Smooth muscle cell (in vitro differentiated cells): ENCODE measurements around the gene ZMAT5. TPM values are rescaled to one million over a fixed set of nuclear protein-coding genes. Genes with fewer than 3 reads are reported as not detected.

Experiments used
- DNase-seq: peaks from one replicate; lab custom pipeline; 2025; ENCODE audit not compliant: unreplicated experiment; lab: John Stamatoyannopoulos, UW
- H2AFZ ChIP-seq: fragments of 200-600 bp; sonication (generic); 2 replicates; pipeline ENCODE4 v1.6.0; 2016; ENCODE audit warnings: antibody characterized with exemption, low read depth, mild to moderate bottlenecking
- H3F3A ChIP-seq: fragments of 200-600 bp; sonication (generic); 2 replicates; pipeline ENCODE4 v1.6.0; 2017; ENCODE audit warnings: antibody characterized with exemption, low read depth
- H3K27ac ChIP-seq: fragments of 200-600 bp; sonication (generic); 2 replicates; pipeline ENCODE4 v1.5.1; 2016; ENCODE audit warnings: low read depth, mild to moderate bottlenecking
- H3K27me3 ChIP-seq: fragments of 200-600 bp; sonication (generic); 2 replicates; pipeline ENCODE4 v1.6.1; 2016; ENCODE audit warnings: low read depth, mild to moderate bottlenecking
- H3K36me3 ChIP-seq: fragments of 200-600 bp; sonication (generic); 2 replicates; pipeline ENCODE4 v1.5.1; 2016; ENCODE audit warnings: low read depth
- H3K4me1 ChIP-seq: fragments of 200-600 bp; sonication (generic); 2 replicates; pipeline ENCODE4 v1.5.1; 2016; ENCODE audit warnings: low read depth
- H3K4me2 ChIP-seq: fragments of 200-600 bp; sonication (generic); 2 replicates; pipeline ENCODE4 v1.6.0; 2016; ENCODE audit warnings: mild to moderate bottlenecking
- H3K4me3 ChIP-seq: fragments of 200-600 bp; sonication (generic); 2 replicates; pipeline ENCODE4 v1.5.1; 2016; ENCODE audit warnings: mild to moderate bottlenecking
- H3K79me2 ChIP-seq: fragments of 200-600 bp; sonication (generic); 2 replicates; pipeline ENCODE4 v1.6.0; 2016; ENCODE audit warnings: low read depth, mild to moderate bottlenecking
- H3K9ac ChIP-seq: fragments of 200-600 bp; sonication (generic); 2 replicates; pipeline ENCODE4 v1.6.0; 2016; ENCODE audit warnings: low read depth
- H3K9me3 ChIP-seq: fragments of 200-600 bp; sonication (generic); replicated peaks from 2 replicates; pipeline ENCODE4 v1.5.1; 2016; ENCODE audit warnings: low read depth
- H4K20me1 ChIP-seq: fragments of 200-600 bp; sonication (generic); 2 replicates; pipeline ENCODE4 v1.6.0; 2016; ENCODE audit warnings: low read depth
- WGBS: methylation state at CpG from one replicate; pipeline ENCODE4 v1.1.7; 2016; ENCODE audit warnings: low lambda C conversion rate; 5-methylcytosine and 5-hydroxymethylcytosine counted together
- polyA plus RNA-seq: library from polyadenylated mRNA; unstranded; fragments of >200 nt; fragmentation: Nextera tagmentation; extraction: Ambion mirVana; gene quantifications from 2 replicates; pipeline ENCODE4 v1.2.1, GENCODE V29; 2016
- total RNA-seq: library from RNA; depleted of rRNA; stranded (reverse); fragments of >200 nt; gene quantifications from 2 replicates; pipeline ENCODE4 v1.2.3, GENCODE V29; 2014
- TF ChIP-seq, protein P1 (sequence below): fragments of 200-600 bp; sonication (generic); IDR thresholded peaks from 2 replicates; pipeline ENCODE4 v1.5.1; 2017; ENCODE audit warnings: borderline replicate concordance, mild to moderate bottlenecking, antibody characterized with exemption; ENCODE audit not compliant: insufficient read depth, poor library complexity, severe bottlenecking

The ZMAT5 gene
- total and polyA plus RNA-seq, 2 experiments from 2014 or later, result 26.0 to 57.8 TPM

- 94% methylated on average over 20 of the region's 20 CpGs for WGBS
Measured at GRCh38 chr22:29729161-29729560, 37.6 kb downstream of the ZMAT5 start.

DNA sequence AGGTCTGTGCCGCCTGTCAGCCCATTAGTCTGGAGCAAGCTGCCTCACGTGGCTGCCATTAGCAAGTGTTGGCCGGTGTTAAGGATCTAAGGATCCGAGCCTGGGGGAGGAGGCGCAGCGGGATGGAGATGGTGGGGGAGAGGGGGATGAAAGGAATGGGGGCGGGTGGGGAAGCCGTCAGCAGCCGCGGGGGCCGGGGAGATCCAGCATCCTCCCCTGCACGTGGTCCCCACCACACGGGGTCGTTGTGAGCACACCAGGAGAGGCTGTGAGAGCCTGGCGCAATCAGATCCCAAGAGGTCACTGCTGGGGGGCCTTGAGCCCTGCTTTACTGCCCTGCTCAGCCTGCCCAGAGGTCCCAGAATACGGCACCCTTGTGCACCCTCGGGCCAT lies 39.7 kb downstream of the ZMAT5 start:
- no peak for DNase-seq

More at GRCh38 chr22:29729161-29729560, 37.6 kb downstream of the ZMAT5 start:
- no peak for DNase-seq
- Histone ChIP-seq H3K79me2 (no peaks in the 10 kb centered on the region), H3F3A (no peaks in the 10 kb centered on the region), H3K4me2 (no peak overlapping the region), H4K20me1 (no peaks in the 10 kb centered on the region), H3K9me3 (no peaks in the 10 kb centered on the region), H3K4me3 (no peak overlapping the region), H3K9ac (no peak overlapping the region), H3K36me3 (no peaks in the 10 kb centered on the region), H2AFZ (no peak overlapping the region), H3K4me1 (no peaks in the 10 kb centered on the region), H3K27ac (no peak overlapping the region), H3K27me3 (peaks cover 5% of the 10 kb centered on the region)
- TF ChIP-seq, protein P1, sequence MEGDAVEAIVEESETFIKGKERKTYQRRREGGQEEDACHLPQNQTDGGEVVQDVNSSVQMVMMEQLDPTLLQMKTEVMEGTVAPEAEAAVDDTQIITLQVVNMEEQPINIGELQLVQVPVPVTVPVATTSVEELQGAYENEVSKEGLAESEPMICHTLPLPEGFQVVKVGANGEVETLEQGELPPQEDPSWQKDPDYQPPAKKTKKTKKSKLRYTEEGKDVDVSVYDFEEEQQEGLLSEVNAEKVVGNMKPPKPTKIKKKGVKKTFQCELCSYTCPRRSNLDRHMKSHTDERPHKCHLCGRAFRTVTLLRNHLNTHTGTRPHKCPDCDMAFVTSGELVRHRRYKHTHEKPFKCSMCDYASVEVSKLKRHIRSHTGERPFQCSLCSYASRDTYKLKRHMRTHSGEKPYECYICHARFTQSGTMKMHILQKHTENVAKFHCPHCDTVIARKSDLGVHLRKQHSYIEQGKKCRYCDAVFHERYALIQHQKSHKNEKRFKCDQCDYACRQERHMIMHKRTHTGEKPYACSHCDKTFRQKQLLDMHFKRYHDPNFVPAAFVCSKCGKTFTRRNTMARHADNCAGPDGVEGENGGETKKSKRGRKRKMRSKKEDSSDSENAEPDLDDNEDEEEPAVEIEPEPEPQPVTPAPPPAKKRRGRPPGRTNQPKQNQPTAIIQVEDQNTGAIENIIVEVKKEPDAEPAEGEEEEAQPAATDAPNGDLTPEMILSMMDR, result no peak

DNA sequence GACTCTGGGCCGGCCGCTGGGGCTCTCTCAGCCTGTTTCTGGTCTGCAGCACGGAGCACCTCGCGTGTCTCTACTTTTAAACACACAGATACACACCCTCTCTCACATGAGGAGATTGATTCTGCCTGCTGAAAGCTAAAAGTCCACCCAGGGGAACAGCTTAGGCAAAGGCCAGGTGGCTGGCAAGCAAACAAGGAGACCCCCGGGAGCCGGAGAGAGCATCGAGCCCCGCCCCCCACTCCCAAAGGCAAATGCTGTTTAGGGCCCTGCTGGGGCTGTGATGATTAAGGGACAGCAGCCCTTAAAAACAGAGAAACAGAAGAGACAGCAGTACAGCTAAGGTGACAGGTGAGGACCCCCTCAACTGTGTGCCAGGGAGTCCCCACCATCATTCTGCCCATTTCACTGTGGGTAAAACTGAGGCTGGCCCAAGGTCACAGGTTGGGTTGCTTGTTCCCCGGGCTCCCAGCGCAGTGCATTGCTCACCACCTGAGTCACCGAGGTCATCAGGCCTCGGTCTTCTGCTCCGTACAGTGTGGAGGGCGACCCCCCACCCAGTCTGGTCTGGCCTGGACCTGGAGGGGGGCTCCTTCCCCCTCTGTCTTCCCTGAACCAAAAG lies 40.2 kb downstream of the ZMAT5 start:
- H3K4me1 ChIP-seq, result no peaks in the 10 kb centered on the region
- no peak overlapping the region for H3K4me3 ChIP-seq
- no peak overlapping the region for H3K9ac ChIP-seq
- H3K79me2 ChIP-seq, result no peaks in the 10 kb centered on the region
- H3F3A ChIP-seq, result no peaks in the 10 kb centered on the region
- no peaks in the 10 kb centered on the region for H4K20me1 ChIP-seq
- 59% methylated on average over 15 of the region's 15 CpGs for WGBS
- peaks cover 27% of the 10 kb centered on the region for H3K27me3 ChIP-seq
- no peak for DNase-seq
- no peak overlapping the region for H3K27ac ChIP-seq
- H2AFZ ChIP-seq, result no peak overlapping the region
- TF ChIP-seq, protein P1, result no peak
- H3K4me2 ChIP-seq, result no peak overlapping the region
- H3K9me3 ChIP-seq, result no peaks in the 10 kb centered on the region
- no peaks in the 10 kb centered on the region for H3K36me3 ChIP-seq

More for the DNA sequence above, 39.7 kb downstream of the ZMAT5 start:
- TF ChIP-seq, protein P1, result peak; percentile 38
- Histone ChIP-seq H3K27ac (no peak overlapping the region), H3K27me3 (peaks cover 22% of the 10 kb centered on the region), H4K20me1 (no peaks in the 10 kb centered on the region), H3K79me2 (no peaks in the 10 kb centered on the region), H3F3A (no peaks in the 10 kb centered on the region), H3K4me3 (no peak overlapping the region), H3K9me3 (no peaks in the 10 kb centered on the region), H3K4me2 (no peak overlapping the region), H3K36me3 (no peaks in the 10 kb centered on the region), H2AFZ (no peak overlapping the region), H3K9ac (no peak overlapping the region), H3K4me1 (no peaks in the 10 kb centered on the region)
- WGBS, result 18% methylated on average over 13 of the region's 17 CpGs

- WGBS, result 91% methylated on average over 7 of the region's 7 CpGs
- no peaks in the 10 kb centered on the region for H4K20me1 ChIP-seq
- no peaks in the 10 kb centered on the region for H3F3A ChIP-seq
- no peaks in the 10 kb centered on the region for H3K79me2 ChIP-seq
- H3K9me3 ChIP-seq, result no peaks in the 10 kb centered on the region
- H3K4me2 ChIP-seq, result no peak overlapping the region
- H3K4me1 ChIP-seq, result no peaks in the 10 kb centered on the region
- H2AFZ ChIP-seq, result no peak overlapping the region
- H3K36me3 ChIP-seq, result no peaks in the 10 kb centered on the region
- no peak overlapping the region for H3K9ac ChIP-seq
- no peak overlapping the region for H3K4me3 ChIP-seq
- DNase-seq, result no peak
- H3K27me3 ChIP-seq, result peaks cover 32% of the 10 kb centered on the region
- TF ChIP-seq, protein P1, result no peak
- H3K27ac ChIP-seq, result no peak overlapping the region
Measured at GRCh38 chr22:29726106-29726505, 40.7 kb downstream of the ZMAT5 start.
